ENCODE data around the gene POU2F1. TPM values are rescaled to one million over a fixed set of nuclear protein-coding genes. Genes with fewer than 3 reads are reported as not detected.

The POU2F1 gene
- total and polyA plus RNA-seq, 2 experiments from 2014 or later: 9.2 to 21.9 TPM

DNA sequence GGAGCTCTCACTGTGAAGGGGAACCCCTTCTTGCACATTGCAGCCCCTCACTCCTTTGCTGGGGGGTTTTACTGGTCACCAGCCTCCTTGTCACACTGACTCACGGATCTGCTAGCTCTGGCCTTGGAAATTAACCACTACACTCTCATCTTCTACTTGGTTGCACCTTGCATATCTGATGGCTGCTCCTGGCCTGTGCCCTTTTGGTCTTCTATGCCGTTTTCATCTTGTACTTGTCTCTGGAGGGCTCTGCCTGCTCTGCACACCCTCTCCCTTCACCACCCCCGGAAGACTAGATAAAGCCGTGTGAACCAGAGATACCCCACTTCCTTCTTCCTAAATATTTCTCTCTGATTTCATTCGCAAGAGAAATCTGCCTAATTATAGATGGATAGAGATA, 253.1 kb downstream of the POU2F1 start:
- no peaks in the 10 kb centered on the region for H3K27me3 ChIP-seq
- no peak overlapping the region for H3K4me3 ChIP-seq
- H3K9me3 ChIP-seq (ENCODE audit: low read depth): no peaks in the 10 kb centered on the region
- H3K4me1 ChIP-seq (ENCODE audit: low read depth): peaks cover 8% of the 10 kb centered on the region
- H3K27ac ChIP-seq: no peak overlapping the region
- no peak for TF ChIP-seq CTCF (IDR thresholded peaks at IDR 0.05; ENCODE audit: low read depth, low read length)
- no peaks in the 10 kb centered on the region for H3K36me3 ChIP-seq
- DNase-seq (ENCODE audit: low read depth in 1 of 2, low spot score in 1 of 2): no peak

GRCh38 chr1:167474191-167474641, 253.5 kb downstream of the POU2F1 start:
- Histone ChIP-seq H3K27ac (no peak overlapping the region), H3K36me3 (no peaks in the 10 kb centered on the region), H3K4me3 (no peak overlapping the region), H3K27me3 (no peaks in the 10 kb centered on the region), H3K4me1 (ENCODE audit: low read depth) (peaks cover 8% of the 10 kb centered on the region), H3K9me3 (ENCODE audit: low read depth) (no peaks in the 10 kb centered on the region)
- TF ChIP-seq CTCF (IDR thresholded peaks at IDR 0.05; ENCODE audit: low read depth, low read length): no peak
- DNase-seq (ENCODE audit: low read depth in 1 of 2, low spot score in 1 of 2): no peak

GRCh38 chr1:167476061-167476460, 255.4 kb downstream of the POU2F1 start:
- no peak for DNase-seq (ENCODE audit: low read depth in 1 of 2, low spot score in 1 of 2)
- TF ChIP-seq CTCF (IDR thresholded peaks at IDR 0.05; ENCODE audit: low read depth, low read length): no peak
- Histone ChIP-seq H3K9me3 (ENCODE audit: low read depth) (no peaks in the 10 kb centered on the region), H3K27me3 (no peaks in the 10 kb centered on the region), H3K27ac (no peak overlapping the region), H3K4me1 (ENCODE audit: low read depth) (peaks cover 8% of the 10 kb centered on the region), H3K4me3 (no peak overlapping the region), H3K36me3 (no peaks in the 10 kb centered on the region)

Other genes starting within 250 kb of the POU2F1 start
- gene ILDR2, start 245.3 kb upstream of the POU2F1 start, total RNA-seq: 10.6 and 12.3 TPM in 2 replicates
- 3.3 and 5.0 TPM in 2 replicates for gene ILDR2, start 245.3 kb upstream of the POU2F1 start, polyA plus RNA-seq
- 0.11 and 0.63 TPM in 2 replicates for gene MAEL, start 231.6 kb upstream of the POU2F1 start, total RNA-seq
- gene MAEL, start 231.6 kb upstream of the POU2F1 start, polyA plus RNA-seq: 0.79 and 2.5 TPM in 2 replicates
- gene GPA33, start 130.5 kb upstream of the POU2F1 start, total RNA-seq: 0.11 and 0.69 TPM in 2 replicates
- gene GPA33, start 130.5 kb upstream of the POU2F1 start, polyA plus RNA-seq: 0.07 and 0.35 TPM in 2 replicates
- gene STYXL2, start 126.8 kb upstream of the POU2F1 start, total RNA-seq: 40.3 and 52.1 TPM in 2 replicates
- 43.0 and 55.3 TPM in 2 replicates for gene STYXL2, start 126.8 kb upstream of the POU2F1 start, polyA plus RNA-seq

Data from cardiac muscle cell (in vitro differentiated cells and primary cell).